SJCRH30 (cell line): ENCODE measurements around the gene NIPA2. TPM values are rescaled to one million over a fixed set of nuclear protein-coding genes. Genes with fewer than 3 reads are reported as not detected.

Experiments used
- DNase-seq, 2 experiments: peaks; one replicate each; pipeline ENCODE4 v3.0.0-alpha.2; 2015 to 2020
- H3K27ac ChIP-seq: fragments of 250-450 bp; sonication (Bioruptor Pico); 2 replicates; pipeline ENCODE4 v1.5.1; 2020; ENCODE audit warnings: mild to moderate bottlenecking, moderate library complexity
- H3K27me3 ChIP-seq: fragments of 250-450 bp; sonication (Bioruptor Pico); 2 replicates; pipeline ENCODE4 v1.5.1; 2020; ENCODE audit warnings: mild to moderate bottlenecking, moderate library complexity
- H3K36me3 ChIP-seq: fragments of 250-450 bp; sonication (Bioruptor Pico); 2 replicates; pipeline ENCODE4 v1.5.1; 2020; ENCODE audit warnings: mild to moderate bottlenecking, moderate library complexity
- H3K4me1 ChIP-seq: fragments of 250-450 bp; sonication (Bioruptor Pico); 2 replicates; pipeline ENCODE4 v1.5.1; 2020; ENCODE audit warnings: mild to moderate bottlenecking, moderate library complexity
- H3K4me3 ChIP-seq: fragments of 250-450 bp; sonication (Bioruptor Pico); 2 replicates; pipeline ENCODE4 v1.5.1; 2020; ENCODE audit warnings: mild to moderate bottlenecking, moderate library complexity
- H3K9me3 ChIP-seq: fragments of 250-450 bp; sonication (Bioruptor Pico); replicated peaks from 2 replicates; pipeline ENCODE4 v1.5.1; 2020; ENCODE audit warnings: mild to moderate bottlenecking, moderate library complexity
- total RNA-seq: library from RNA; depleted of rRNA; stranded (reverse); fragments of >200 nt; shearing (Covaris generic); gene quantifications from 2 replicates; pipeline ENCODE4 v1.2.3, GENCODE V29; 2014

NIPA2 gene
- total RNA-seq, 1 experiment from 2014 or later = 108 TPM

DNA sequence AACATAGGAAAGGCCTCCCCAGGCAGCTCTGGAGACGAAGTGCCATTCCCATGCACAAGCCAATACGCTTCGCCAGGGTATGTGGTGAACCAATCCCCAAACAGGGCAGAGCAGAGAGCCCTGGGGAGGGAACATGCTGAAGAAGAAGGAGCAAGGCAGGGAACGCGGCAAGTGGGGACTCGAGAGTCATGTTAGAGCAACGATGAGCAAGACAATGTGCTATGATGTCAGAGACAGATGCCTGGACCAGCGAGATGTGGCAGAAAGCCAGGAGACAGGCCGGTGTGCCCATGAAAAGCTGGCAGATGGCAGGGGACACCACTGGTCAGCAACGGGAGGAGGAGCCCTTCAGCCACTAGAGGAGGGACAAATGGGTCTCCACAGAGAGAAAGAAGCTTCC is 39.6 kb downstream of the NIPA2 start:
- Histone ChIP-seq H3K4me3 (no peak overlapping the region), H3K36me3 (peaks cover 2% of the 10 kb centered on the region; the same call in 1 of the 2 replicates), H3K4me1 (peaks cover 17% of the 10 kb centered on the region), H3K27ac (no peak overlapping the region), H3K27me3 (no peaks in the 10 kb centered on the region), H3K9me3 (no peaks in the 10 kb centered on the region)
- DNase-seq = peak; percentile 15 to 22

DNA sequence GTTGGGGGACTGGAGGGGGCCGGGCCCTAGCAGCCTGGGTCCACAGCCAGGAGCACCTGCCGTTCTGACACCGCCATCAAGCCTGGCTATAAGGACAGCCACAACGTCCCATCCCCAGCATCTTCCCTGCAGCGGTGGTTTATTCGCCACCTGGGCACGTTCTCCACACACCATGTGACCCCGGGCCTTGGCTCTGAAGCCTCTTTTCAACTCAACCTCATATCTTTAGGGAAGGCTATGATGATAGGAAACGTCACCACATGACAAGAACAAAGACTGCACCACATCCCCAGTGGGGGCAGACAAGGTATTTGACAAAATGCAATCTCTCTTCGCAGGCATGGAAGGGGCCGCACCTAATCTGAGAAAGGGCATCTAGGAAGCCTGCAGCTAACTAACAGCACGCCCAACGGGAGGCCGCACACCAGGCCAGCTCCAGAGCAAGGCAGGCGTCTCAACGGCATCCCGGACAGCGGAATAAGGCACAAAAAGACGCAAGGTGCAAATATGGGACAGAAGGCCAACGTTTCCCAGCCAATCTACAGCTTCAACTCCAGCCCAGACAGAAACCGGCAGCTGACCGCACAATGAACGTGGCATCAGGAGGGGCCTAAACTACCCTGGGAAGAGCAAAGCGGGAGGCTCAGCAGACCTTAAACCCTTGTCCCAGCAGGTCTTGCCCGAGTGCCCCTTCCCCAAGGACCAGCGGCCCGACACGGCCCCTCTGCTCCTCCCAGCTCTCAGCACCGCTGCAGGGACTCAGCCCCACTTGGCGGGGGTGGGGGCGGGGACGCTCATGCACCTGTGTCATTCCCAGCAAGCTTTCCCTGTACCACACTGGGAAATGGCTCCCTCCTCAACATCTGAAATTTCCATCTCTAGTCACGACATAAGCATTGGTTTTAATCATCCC is 41.9 kb downstream of the NIPA2 start:
- no peaks in the 10 kb centered on the region; the same call in 1 of the 2 replicates for H3K36me3 ChIP-seq
- no peaks in the 10 kb centered on the region for H3K27me3 ChIP-seq

DNA sequence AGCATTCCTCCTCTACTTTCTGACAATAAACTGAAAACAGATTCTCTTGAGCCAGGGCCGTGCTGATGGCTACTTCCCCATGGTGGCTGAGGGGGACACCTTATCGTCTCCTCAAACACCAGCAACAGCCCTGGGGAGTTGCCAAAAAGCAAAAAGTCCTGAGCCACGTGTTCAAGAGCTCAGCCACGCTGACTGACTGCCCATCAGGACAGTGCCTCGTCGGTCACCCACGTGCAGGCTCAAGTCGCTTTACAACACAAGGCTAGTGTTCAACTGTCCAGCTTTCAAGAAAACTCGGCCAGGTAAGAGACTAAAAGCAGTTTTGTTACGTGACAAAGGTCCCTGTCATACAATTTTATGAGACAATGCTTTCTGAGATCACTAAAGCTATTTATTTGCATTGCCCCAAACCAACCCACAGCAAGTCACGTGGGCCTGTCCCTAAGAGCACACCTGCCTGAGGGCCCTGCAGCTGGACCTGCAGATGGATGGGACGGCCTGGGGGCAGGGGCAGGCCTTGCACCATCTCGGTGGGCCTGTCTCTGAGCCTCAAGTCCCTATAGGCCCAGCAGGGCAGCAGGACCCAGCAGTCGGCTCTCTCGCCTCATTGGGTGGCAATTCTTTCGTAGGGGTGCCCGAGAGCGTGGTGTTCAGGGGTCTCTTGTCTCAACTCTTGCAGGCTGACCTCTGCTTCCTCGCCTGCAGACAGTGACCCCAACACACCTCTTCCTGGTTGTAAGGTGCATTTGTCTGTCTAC is 42.7 kb downstream of the NIPA2 start:
- no peak overlapping the region for H3K4me3 ChIP-seq
- H3K27ac ChIP-seq = no peak overlapping the region
- no peaks in the 10 kb centered on the region; the same call in 1 of the 2 replicates for H3K36me3 ChIP-seq
- no peaks in the 10 kb centered on the region; the same call in 1 of the 2 replicates for H3K4me1 ChIP-seq
- no peaks in the 10 kb centered on the region for H3K27me3 ChIP-seq
- no peaks in the 10 kb centered on the region for H3K9me3 ChIP-seq
- DNase-seq = no peak

More for the DNA sequence above, 41.9 kb downstream of the NIPA2 start:
- Histone ChIP-seq H3K4me1 (peaks cover 8% of the 10 kb centered on the region), H3K27ac (no peak overlapping the region), H3K4me3 (no peak overlapping the region), H3K9me3 (no peaks in the 10 kb centered on the region)
- DNase-seq = no peak

DNA sequence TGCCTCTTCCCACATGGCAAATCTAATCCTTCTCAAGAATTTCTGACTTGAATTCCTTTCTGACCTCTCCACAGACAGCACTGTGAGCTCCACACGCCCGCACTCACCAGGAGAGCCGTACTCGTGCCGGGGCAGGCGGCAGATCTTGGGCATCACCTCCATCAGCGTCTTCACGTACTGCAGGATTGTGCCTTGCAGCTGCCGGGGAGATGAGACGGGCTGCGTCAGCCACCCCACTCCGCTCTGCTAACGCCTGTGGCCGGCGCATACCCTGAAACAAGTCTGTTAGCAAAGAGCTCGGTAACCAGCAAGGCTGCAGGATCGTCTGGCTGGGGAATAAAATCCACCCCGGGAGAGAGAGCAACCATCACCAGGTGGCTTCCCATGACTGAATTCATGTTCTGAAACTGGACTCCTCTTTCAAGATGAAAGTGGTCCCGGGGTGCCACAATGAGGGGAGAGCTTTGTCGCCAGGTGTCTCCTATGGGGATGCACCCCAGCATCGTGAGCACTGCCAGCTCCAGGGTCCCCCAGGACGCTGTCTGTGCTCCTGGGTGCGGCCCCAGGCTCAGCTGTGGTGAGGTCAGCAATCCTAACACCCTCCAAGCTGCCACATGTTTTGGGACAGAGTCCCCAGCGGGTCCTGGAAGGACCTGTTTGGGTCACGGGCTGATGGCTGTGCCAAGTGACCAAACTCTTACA is 43.4 kb downstream of the NIPA2 start:
- Histone ChIP-seq H3K27me3 (no peaks in the 10 kb centered on the region), H3K4me3 (no peak overlapping the region), H3K4me1 (no peaks in the 10 kb centered on the region), H3K9me3 (no peaks in the 10 kb centered on the region), H3K27ac (no peak overlapping the region), H3K36me3 (no peaks in the 10 kb centered on the region; the same call in 1 of the 2 replicates)
- DNase-seq = no peak

DNA sequence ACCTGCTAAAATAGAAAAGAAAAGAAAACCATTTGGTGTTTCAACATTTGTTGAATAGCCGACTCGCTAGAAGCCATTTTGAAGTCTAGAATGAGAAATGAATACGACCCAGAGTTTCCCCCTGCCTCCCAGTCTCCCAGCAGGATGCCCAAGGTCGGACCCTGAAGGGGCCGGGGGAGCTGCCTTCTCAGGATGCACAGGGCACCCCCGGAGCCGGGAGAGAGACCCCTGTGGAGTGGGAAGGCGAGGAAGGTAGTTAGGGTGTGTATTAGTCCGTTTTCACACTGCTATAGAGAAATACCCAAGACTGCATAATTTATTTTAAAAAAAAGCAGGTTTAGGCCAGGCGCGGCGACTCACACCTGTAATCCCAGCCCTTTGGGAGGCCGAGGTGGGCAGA is 44.7 kb downstream of the NIPA2 start:
- no peak for DNase-seq
- no peaks in the 10 kb centered on the region; the same call in 1 of the 2 replicates for H3K36me3 ChIP-seq
- H3K4me1 ChIP-seq = peaks cover 6% of the 10 kb centered on the region
- no peaks in the 10 kb centered on the region for H3K27me3 ChIP-seq
- no peak overlapping the region for H3K4me3 ChIP-seq
- H3K27ac ChIP-seq = no peak overlapping the region
- H3K9me3 ChIP-seq = no peaks in the 10 kb centered on the region

DNA sequence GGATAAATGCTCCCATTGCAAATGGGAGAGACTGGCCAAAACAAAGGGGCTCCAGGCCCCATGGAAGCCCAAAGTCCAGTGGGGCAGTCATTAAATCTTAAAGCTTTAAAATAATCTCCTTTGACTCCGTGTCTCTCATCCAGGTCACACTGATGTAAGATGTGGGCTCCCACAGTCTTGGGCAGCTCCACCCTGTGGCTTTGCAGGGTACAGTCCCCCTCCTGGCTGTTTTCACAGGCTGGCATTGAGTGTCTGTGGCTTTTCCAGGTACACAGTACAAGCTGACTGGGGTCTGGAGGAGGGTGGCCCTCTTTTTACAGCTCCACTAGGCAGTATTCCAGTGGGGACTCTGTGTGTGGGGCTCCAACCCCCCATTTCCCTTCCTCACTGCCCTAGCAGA is 45.9 kb downstream of the NIPA2 start:
- Histone ChIP-seq H3K9me3 (no peaks in the 10 kb centered on the region), H3K27me3 (no peaks in the 10 kb centered on the region), H3K36me3 (no peaks in the 10 kb centered on the region; the same call in 1 of the 2 replicates), H3K27ac (no peak overlapping the region), H3K4me3 (no peak overlapping the region), H3K4me1 (peaks cover 8% of the 10 kb centered on the region)
- no peak for DNase-seq

DNA sequence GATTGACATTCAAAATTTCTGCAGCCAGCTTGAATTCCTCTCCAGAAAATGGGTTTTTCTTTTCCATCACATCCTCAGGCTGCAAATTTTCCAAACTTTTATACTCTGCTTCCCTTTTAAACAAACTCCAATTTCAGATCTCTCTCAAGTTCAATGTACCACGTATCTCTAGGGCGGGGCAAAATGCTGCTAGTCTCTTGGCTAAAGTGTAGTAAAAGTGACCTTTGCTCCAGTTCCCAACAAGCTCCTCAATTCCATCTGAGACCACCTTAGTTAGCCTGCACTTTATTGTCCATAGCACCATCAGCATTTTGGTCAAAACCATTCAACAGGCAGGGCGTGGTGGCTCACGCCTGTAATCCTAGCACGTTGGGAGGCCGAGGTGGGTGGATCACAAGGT is 46.7 kb downstream of the NIPA2 start:
- H3K9me3 ChIP-seq = no peaks in the 10 kb centered on the region
- H3K36me3 ChIP-seq = no peaks in the 10 kb centered on the region; the same call in 1 of the 2 replicates
- DNase-seq = no peak
- H3K27ac ChIP-seq = no peak overlapping the region
- H3K4me3 ChIP-seq = no peak overlapping the region
- H3K27me3 ChIP-seq = no peaks in the 10 kb centered on the region
- peaks cover 8% of the 10 kb centered on the region for H3K4me1 ChIP-seq

DNA sequence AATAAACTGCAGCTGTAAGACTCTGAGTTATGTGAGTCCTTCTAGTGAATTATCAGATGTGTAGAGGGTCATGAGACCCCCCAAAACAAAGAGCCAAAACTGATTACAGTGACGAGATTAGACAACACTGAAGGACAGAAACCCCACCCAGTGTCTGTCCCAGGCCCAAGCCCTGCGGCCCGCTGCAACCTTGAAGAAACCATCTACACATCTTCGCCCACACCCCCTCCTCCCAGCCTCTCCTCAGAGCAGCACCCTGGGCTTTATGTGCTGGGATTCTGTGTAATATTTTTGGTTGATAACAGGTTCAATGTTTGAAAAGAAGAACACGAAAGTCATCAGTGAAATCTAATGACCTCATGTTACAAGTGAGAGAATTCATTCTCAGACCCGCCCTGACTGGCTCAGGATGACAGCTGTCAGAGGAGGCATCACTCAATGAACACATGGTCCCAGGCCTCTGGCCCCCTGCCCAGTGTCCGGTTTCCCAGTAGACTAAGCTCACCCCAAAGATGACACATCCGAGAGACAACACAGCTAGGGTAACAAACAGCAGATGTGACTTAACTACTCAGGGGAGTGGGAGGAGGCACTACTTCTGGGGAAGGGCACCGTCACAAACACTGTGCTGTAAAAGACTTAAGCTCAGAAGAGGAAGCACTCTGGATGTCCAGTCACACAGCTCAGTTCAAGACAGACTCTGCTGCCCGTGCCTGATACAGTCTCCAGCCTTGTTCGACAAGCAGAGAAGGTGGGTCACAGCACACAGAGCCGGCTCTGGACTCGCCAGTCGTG is 48.9 kb downstream of the NIPA2 start:
- peaks cover 8% of the 10 kb centered on the region for H3K4me1 ChIP-seq
- peak; percentile 62 to 71 for DNase-seq
- H3K9me3 ChIP-seq = no peaks in the 10 kb centered on the region
- H3K36me3 ChIP-seq = 0 out of 2 replicates have a peak, but pooled peaks cover 3% of the 10 kb centered on the region
- H3K4me3 ChIP-seq = no peak overlapping the region
- no peaks in the 10 kb centered on the region for H3K27me3 ChIP-seq
- H3K27ac ChIP-seq = peak overlapping the region; percentile 46

DNA sequence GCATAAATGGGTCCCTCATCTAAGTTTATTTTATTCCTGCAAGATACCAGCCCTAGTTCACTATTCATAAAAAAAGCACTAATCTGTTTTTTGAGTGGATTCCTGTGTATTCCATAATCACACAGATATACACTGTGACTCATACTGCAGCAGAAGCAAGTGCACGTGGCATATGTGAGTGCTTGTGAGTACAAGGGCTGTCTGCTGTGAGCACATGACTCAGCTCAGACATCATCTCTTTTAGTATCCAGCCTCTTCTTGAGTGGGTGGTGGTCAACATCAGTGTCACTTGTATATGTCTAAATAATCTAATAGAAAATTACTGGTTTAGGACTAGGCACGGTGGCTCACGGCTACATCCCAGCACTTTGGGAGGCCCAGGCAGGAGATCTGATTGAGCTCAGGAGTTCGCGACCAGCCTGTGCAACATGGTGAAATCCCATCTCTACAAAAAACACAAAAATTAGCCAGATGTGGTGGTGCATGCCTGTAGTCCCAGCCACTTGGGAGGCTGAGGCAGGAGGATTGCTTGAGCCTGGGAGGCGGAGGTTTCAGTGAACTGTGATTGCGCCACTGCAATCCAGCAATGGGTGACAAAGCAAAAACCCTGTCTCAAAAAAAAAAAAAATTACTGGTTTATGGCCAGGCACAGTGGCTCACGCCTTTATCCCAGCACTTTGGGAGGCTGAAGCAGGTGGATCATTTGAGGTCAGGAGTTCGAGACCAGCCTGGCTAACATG is 49.8 kb downstream of the NIPA2 start:
- Histone ChIP-seq H3K27me3 (no peaks in the 10 kb centered on the region), H3K9me3 (no peaks in the 10 kb centered on the region), H3K27ac (peak overlapping the region; percentile 46), H3K36me3 (0 out of 2 replicates have a peak, but pooled peaks cover 3% of the 10 kb centered on the region), H3K4me3 (no peak overlapping the region), H3K4me1 (peaks cover 8% of the 10 kb centered on the region)
- peak in 1 of 2 experiments; percentile 11 for DNase-seq

DNA sequence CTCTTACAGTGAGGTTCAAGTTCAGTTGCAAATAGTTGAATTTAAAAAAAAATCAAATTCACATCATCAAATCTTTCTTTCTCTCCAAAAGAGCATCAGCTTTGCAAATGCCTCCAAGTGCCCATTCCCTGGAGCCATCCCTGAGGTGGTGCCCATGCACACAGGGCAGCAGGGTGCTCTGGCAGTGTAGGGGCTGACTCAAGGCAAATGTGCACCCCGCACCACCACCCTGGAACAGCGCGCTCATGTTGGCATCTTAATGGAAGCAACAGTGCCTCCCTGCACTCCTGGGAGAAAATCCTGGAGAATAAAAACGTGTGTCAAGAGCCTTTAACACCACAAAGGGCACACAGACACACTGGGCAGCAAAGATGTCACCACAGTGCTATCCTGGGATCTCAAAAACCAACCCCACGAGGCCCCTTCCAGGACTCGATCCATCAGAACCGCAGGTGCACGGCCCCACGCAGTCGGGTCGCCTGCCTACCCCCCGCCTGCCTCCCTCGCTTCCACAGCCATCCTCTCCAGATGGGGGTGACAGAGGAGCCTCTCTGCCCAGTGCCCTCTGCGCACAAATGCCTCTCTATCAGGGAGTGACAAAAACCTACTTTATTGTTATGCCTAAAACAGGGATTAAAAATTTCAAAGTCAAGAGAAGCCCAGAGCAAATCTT is 50.8 kb downstream of the NIPA2 start:
- Histone ChIP-seq H3K9me3 (no peaks in the 10 kb centered on the region), H3K27me3 (no peaks in the 10 kb centered on the region), H3K36me3 (0 out of 2 replicates have a peak, but pooled peaks cover 3% of the 10 kb centered on the region), H3K27ac (no peak overlapping the region), H3K4me1 (peaks cover 8% of the 10 kb centered on the region), H3K4me3 (no peak overlapping the region)
- no peak for DNase-seq

DNA sequence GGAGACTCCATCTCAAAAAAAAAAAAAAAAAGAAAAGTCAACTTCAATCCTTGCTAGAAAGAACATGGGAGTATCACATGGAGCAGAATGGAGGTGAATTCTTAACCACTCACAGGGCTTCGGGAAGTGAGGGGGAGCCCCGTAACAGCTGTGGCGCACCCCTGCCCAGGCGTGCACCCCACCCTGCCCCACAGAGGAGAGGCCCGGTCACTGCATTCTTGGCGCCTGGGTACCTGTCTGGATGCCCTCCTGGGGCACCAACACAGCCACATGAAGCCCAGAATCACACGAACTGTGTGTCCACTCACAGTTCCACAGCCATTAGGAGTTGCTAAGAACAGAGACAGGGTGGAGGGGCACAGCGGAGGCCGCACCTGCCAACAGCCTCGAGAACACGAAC is 51.8 kb downstream of the NIPA2 start:
- H3K4me3 ChIP-seq = no peak overlapping the region
- no peak overlapping the region for H3K27ac ChIP-seq
- no peaks in the 10 kb centered on the region for H3K9me3 ChIP-seq
- H3K27me3 ChIP-seq = no peaks in the 10 kb centered on the region
- 0 out of 2 replicates have a peak, but pooled peaks cover 3% of the 10 kb centered on the region for H3K36me3 ChIP-seq
- DNase-seq = no peak
- H3K4me1 ChIP-seq = peaks cover 8% of the 10 kb centered on the region

DNA sequence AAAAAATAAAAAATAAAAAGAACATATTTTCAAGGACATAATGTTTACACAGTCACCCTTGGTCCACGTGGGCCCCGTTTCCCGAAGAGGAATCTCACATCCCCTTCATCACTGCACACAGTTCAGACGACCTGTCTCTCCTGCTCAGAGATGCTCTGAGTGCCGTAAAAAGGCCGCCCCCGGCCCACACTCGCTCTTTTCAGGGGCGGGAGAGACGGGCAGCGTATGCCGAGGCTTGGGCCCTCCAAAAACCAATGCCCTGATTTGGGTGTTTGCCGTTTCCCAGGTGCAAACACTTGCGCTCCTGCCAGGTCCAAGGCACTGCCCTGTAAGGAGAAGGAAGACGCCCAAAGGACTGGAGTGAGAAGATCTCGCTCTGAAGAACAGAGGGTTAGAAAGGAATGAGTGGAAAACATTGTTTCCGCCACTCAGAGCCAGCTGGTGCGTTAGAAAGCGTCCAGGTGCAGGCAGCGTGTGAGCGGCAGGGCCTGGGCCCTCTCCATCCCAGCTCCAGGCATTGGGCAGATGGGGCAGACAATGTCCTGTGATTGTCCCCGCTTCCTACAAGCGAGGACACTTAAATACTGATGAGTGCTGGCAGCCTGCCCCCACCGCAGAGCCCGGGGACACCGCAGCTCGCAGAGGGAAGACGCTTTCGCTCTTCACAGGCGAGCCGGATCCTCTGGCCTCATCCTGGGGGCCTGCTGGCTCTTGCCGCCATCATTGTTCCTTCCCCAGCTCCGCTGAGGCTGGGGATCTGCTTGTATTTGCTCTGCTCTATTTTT is 53.2 kb downstream of the NIPA2 start:
- peaks cover 8% of the 10 kb centered on the region for H3K4me1 ChIP-seq
- H3K27me3 ChIP-seq = no peaks in the 10 kb centered on the region
- no peak for DNase-seq
- no peak overlapping the region for H3K4me3 ChIP-seq
- peaks cover 3% of the 10 kb centered on the region; the same call in 1 of the 2 replicates for H3K36me3 ChIP-seq
- H3K9me3 ChIP-seq = no peaks in the 10 kb centered on the region
- no peak overlapping the region for H3K27ac ChIP-seq
